HCT116 (cell line): Measurements from ENCODE around the gene CEP41.

Source experiments
- CEBPB ChIP-seq: IDR thresholded peaks from 2 replicates; pipeline ENCODE4 v1.6.1; 2012; ENCODE audit warnings: low read depth
- CTCF ChIP-seq, 3 experiments: fragments of 200-600 bp in 1 of 3; sonication (generic) in 1 of 3; IDR thresholded peaks in 2 of 3; conservative IDR thresholded peaks in 1 of 3; 2 replicates each; pipeline ENCODE4 v1.5.1; 2012 to 2017; ENCODE audit warnings: low read depth in 2 of 3, low read length in 2 of 3, antibody characterized with exemption in 1 of 3, borderline replicate concordance in 1 of 3, control low read depth in 1 of 3, mild to moderate bottlenecking in 1 of 3, mixed read lengths in 1 of 3, mixed run types in 1 of 3, moderate library complexity in 1 of 3; ENCODE audit not compliant: insufficient read depth in 1 of 3
- EGR1 ChIP-seq: IDR thresholded peaks from 2 replicates; pipeline ENCODE4 v1.6.1; 2012; ENCODE audit warnings: low read depth
- POLR2AphosphoS5 ChIP-seq: IDR thresholded peaks from 2 replicates; pipeline ENCODE4 v1.6.1; 2011; ENCODE audit warnings: mild to moderate bottlenecking, low read depth, low read length, moderate library complexity
- RAD21 ChIP-seq: IDR thresholded peaks from 2 replicates; pipeline ENCODE4 v1.6.1; 2012; ENCODE audit warnings: low read depth, mild to moderate bottlenecking

GRCh38 chr7:130471974-130472373 is 31.2 kb upstream of the CEP41 start:
- TF ChIP-seq CTCF (IDR thresholded peaks at IDR 0.05 in 2 of 3, conservative IDR thresholded peaks at IDR 0.05 in 1 of 3; ENCODE audit: borderline replicate concordance in 1 of 3, insufficient read depth in 1 of 3, low read depth in 2 of 3, low read length in 2 of 3) (no peak), CEBPB (no peak), EGR1 (no peak), POLR2AphosphoS5 (no peak), RAD21 (no peak)
